Measurements from ENCODE around the gene FLT3. TPM values are rescaled to one million over a fixed set of nuclear protein-coding genes. Genes with fewer than 3 reads are reported as not detected.

The FLT3 gene
- total and polyA plus RNA-seq, 3 donors from 2014 or later = 1.8 to 2.5 (median 2.4) TPM

DNA sequence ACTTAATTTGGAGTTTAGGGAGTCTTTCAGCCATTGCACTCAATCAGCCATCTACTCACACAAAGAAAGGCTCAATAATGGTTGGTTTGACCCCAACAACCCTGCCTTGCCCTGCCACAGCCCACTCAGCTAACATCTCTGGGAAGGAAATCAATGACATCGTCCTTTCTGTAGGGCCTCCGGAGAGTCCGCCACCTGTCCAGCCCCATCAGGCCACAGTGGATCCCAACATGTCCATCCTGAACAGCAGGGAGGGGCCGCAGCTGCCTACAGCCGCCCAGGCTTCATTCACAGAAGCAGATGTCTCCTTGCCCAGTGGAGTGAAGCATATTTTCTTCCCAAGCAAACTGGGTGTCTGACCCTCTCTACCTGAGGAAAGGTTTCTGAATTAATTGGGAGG lies 127.1 kb downstream of the FLT3 start:
- Histone ChIP-seq H3K4me1 (peaks cover 4% of the 10 kb centered on the region), H3K27me3 (no peaks in the 10 kb centered on the region), H3K27ac (no peak overlapping the region), H3K4me3 (no peak overlapping the region), H3K36me3 (ENCODE audit: low read depth, missing control alignments) (no peaks in the 10 kb centered on the region), H3K9me3 (no peaks in the 10 kb centered on the region)
- DNase-seq = no peak
- intact Hi-C loops (cut with DNase I; ENCODE audit: low total_unique reads) = no loop called here
- TF ChIP-seq, protein P1, sequence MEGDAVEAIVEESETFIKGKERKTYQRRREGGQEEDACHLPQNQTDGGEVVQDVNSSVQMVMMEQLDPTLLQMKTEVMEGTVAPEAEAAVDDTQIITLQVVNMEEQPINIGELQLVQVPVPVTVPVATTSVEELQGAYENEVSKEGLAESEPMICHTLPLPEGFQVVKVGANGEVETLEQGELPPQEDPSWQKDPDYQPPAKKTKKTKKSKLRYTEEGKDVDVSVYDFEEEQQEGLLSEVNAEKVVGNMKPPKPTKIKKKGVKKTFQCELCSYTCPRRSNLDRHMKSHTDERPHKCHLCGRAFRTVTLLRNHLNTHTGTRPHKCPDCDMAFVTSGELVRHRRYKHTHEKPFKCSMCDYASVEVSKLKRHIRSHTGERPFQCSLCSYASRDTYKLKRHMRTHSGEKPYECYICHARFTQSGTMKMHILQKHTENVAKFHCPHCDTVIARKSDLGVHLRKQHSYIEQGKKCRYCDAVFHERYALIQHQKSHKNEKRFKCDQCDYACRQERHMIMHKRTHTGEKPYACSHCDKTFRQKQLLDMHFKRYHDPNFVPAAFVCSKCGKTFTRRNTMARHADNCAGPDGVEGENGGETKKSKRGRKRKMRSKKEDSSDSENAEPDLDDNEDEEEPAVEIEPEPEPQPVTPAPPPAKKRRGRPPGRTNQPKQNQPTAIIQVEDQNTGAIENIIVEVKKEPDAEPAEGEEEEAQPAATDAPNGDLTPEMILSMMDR (IDR thresholded peaks at IDR 0.05) = no peak
- TF ChIP-seq POLR2A (IDR thresholded peaks at IDR 0.05) = no peak
- WGBS, 2 donors = 33 to 38% methylated on average over 3 to 5 of the region's 5 CpGs

DNA sequence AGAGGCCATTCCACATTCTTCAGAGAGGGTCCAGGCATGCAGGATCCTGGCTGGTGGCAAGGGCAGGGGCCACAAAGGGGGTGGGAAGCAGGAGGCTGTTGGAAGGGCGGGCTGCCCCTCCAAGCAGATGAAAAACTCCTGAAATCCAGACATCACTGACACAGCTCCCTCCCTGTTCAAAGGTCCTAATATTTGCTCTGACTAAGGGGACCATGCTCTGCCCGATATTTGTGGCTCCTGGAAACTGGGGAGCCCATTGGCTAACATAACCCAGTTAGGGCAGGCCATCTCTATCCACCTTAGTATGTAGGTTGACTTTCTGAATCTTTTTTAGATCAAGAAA lies 127.9 kb downstream of the FLT3 start:
- intact Hi-C loops (cut with DNase I; ENCODE audit: low total_unique reads) = no loop called here
- 69 to 79% methylated on average over 2 of the region's 2 CpGs for WGBS, 2 donors
- H3K4me3 ChIP-seq = no peak overlapping the region
- H3K27me3 ChIP-seq = no peaks in the 10 kb centered on the region
- H3K27ac ChIP-seq = no peak overlapping the region
- DNase-seq = no peak
- TF ChIP-seq, protein P1 (IDR thresholded peaks at IDR 0.05) = no peak
- no peak for TF ChIP-seq POLR2A (IDR thresholded peaks at IDR 0.05)
- H3K9me3 ChIP-seq = no peaks in the 10 kb centered on the region
- peaks cover 4% of the 10 kb centered on the region for H3K4me1 ChIP-seq
- H3K36me3 ChIP-seq (ENCODE audit: low read depth, missing control alignments) = no peaks in the 10 kb centered on the region

DNA sequence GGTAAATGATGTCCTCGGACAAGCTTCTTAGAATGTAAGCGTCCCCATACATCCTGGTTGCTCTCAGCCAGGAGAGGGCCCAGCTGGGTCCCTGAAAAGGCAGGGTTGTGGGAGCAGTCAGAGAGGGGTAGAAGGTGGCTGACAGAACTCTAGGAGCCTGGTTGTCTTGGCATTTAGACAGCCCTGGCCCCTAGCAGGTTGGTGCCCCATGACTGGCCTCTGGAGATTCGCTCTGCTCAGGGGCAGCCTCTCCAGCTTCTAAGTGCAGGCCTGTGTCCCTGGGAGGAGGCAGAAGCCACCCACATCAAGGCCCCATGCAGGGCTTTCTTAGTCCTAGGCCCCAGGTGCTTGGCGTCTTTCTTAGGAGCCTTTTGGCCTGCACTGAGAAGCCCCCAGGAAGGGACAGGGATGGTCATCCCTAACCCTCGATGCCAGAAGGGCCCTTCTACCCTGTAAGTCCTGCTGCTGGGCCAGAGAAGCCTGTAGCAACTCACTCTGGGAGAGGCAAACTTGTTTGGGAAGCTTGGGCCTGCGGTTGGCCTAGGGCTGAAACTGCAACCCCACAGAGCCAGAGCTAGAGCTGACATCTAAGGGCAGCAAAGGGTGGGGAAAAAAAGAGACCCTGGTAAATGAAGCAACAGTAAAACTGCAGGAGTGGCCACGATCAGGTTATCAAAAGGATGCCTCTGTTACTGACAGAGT lies 128.4 kb downstream of the FLT3 start:
- TF ChIP-seq POLR2A (IDR thresholded peaks at IDR 0.05) = no peak
- TF ChIP-seq, protein P1 (IDR thresholded peaks at IDR 0.05) = no peak
- WGBS, 2 donors = 68% methylated on average over 6 to 7 of the region's 7 CpGs
- Histone ChIP-seq H3K36me3 (ENCODE audit: low read depth, missing control alignments) (no peaks in the 10 kb centered on the region), H3K9me3 (no peaks in the 10 kb centered on the region), H3K27me3 (no peaks in the 10 kb centered on the region), H3K27ac (no peak overlapping the region), H3K4me3 (no peak overlapping the region), H3K4me1 (peaks cover 4% of the 10 kb centered on the region)
- intact Hi-C loops (cut with DNase I; ENCODE audit: low total_unique reads) = no loop called here
- no peak for DNase-seq

DNA sequence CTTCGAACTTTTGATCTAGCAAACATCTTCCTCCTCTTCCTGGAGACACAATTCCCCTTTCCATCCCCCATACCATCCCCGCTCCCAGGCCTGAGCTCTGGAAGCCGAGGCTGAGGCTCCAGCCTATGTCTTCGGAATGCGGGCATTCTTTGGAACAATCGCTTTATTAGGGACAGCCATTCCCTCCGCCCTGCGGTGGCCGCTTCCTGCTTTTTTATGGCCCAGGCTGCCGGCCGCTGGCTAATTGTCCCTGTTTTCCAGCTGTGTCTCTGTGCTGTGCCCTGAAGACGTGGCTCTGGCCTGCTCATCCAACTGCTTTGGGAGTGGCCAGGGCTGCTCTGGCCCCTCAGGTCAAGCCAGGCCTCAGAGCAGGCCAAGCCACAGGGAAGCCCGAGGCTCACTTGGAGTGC lies 129.1 kb downstream of the FLT3 start:
- peaks cover 6% of the 10 kb centered on the region for H3K4me1 ChIP-seq
- no peak for DNase-seq
- intact Hi-C loops (cut with DNase I; ENCODE audit: low total_unique reads) = no loop called here
- H3K27me3 ChIP-seq = no peaks in the 10 kb centered on the region
- no peaks in the 10 kb centered on the region for H3K36me3 ChIP-seq (ENCODE audit: low read depth, missing control alignments)
- H3K9me3 ChIP-seq = no peaks in the 10 kb centered on the region
- no peak overlapping the region for H3K4me3 ChIP-seq
- no peak for TF ChIP-seq POLR2A (IDR thresholded peaks at IDR 0.05)
- TF ChIP-seq, protein P1 (IDR thresholded peaks at IDR 0.05) = no peak
- H3K27ac ChIP-seq = no peak overlapping the region
- 50 to 68% methylated on average over 12 to 13 of the region's 13 CpGs for WGBS, 2 donors

All from testis (tissue), 3 donors.